Spinal cord (tissue), 10 donors: ENCODE results near the gene TAS2R41. TPM values are rescaled to one million over a fixed set of nuclear protein-coding genes. Genes with fewer than 3 reads are reported as not detected.

ENCODE experiments used
- DNase-seq, 6 donors: peaks; one replicate each; pipeline versions ENCODE4 v3.0.0 to v3.0.0-alpha.2; 2013 to 2015; ENCODE audit warnings: low spot score in 6 of 6, low read depth in 4 of 6
- H3K27ac ChIP-seq: one replicate; pipeline ENCODE4 v1.5.1; 2013; ENCODE audit warnings: low read depth, low read length, control low read depth
- H3K27me3 ChIP-seq: one replicate; pipeline ENCODE4 v1.6.1; 2013; ENCODE audit warnings: low read length; ENCODE audit not compliant: control insufficient read depth, insufficient read depth
- H3K36me3 ChIP-seq: one replicate; pipeline ENCODE4 v1.6.1; 2013; ENCODE audit warnings: low read length; ENCODE audit not compliant: control insufficient read depth, insufficient read depth
- H3K4me1 ChIP-seq: one replicate; pipeline ENCODE4 v1.6.1; 2013; ENCODE audit warnings: low read length; ENCODE audit not compliant: control insufficient read depth, insufficient read depth
- H3K4me3 ChIP-seq: one replicate; pipeline ENCODE4 v1.5.1; 2013; ENCODE audit warnings: low read depth, low read length, control low read depth
- H3K9me3 ChIP-seq: one replicate; pipeline ENCODE4 v1.6.1; 2013; ENCODE audit warnings: low read length; ENCODE audit not compliant: control insufficient read depth, insufficient read depth
- WGBS: methylation state at CpG from one replicate; pipeline ENCODE4 v1.1.5; 2013; ENCODE audit warnings: missing lambda C conversion rate; ENCODE audit not compliant: insufficient coverage; 5-methylcytosine and 5-hydroxymethylcytosine counted together
- polyA plus RNA-seq, 2 donors: library from polyadenylated mRNA; unstranded; fragments of 120-200 nt; gene quantifications; one replicate each; pipeline ENCODE4 v1.2.1, GENCODE V29; 2013; ENCODE audit not compliant: insufficient read length in 2 of 2
- total RNA-seq, 2 donors: library from RNA; depleted of rRNA in 1 of 2; stranded (reverse); fragments of 120-200 nt in 1 of 2; fragments of >200 nt in 1 of 2; gene quantifications; one replicate each; pipeline versions ENCODE4 v1.2.3 to v1.2.4, GENCODE V29; 2013 to 2014
- donor health status: healthy.

Gene TAS2R41
- total and polyA plus RNA-seq, 4 donors: not detected

- 85% methylated on average over 4 of the region's 8 CpGs for WGBS
- H3K27ac ChIP-seq: no peak overlapping the region
Observed at GRCh38 chr7:143499743-143500348, 22.2 kb downstream of the TAS2R41 start.

GRCh38 chr7:143503261-143503660 lies 25.6 kb downstream of the TAS2R41 start:
- Histone ChIP-seq H3K27ac (no peak overlapping the region), H3K4me1 (no peaks in the 10 kb centered on the region), H3K36me3 (no peaks in the 10 kb centered on the region), H3K27me3 (no peaks in the 10 kb centered on the region), H3K4me3 (no peak overlapping the region), H3K9me3 (no peaks in the 10 kb centered on the region)
- peak in 1 of 6 donors; percentile 58 for DNase-seq
- WGBS: no CpG with 5 or more reads among the region's 2 CpGs

More at GRCh38 chr7:143499743-143500348, 22.2 kb downstream of the TAS2R41 start:
- no peaks in the 10 kb centered on the region for H3K36me3 ChIP-seq
- H3K4me1 ChIP-seq: no peaks in the 10 kb centered on the region
- H3K9me3 ChIP-seq: no peaks in the 10 kb centered on the region
- no peak overlapping the region for H3K4me3 ChIP-seq
- H3K27me3 ChIP-seq: no peaks in the 10 kb centered on the region
- no peak for DNase-seq

GRCh38 chr7:143504215-143504936 lies 26.7 kb downstream of the TAS2R41 start:
- no peak for DNase-seq
- H3K36me3 ChIP-seq: no peaks in the 10 kb centered on the region
- H3K4me3 ChIP-seq: no peak overlapping the region
- no peaks in the 10 kb centered on the region for H3K27me3 ChIP-seq
- no peaks in the 10 kb centered on the region for H3K4me1 ChIP-seq
- H3K9me3 ChIP-seq: no peaks in the 10 kb centered on the region
- WGBS: 88% methylated on average over 5 of the region's 5 CpGs
- H3K27ac ChIP-seq: no peak overlapping the region

DNA sequence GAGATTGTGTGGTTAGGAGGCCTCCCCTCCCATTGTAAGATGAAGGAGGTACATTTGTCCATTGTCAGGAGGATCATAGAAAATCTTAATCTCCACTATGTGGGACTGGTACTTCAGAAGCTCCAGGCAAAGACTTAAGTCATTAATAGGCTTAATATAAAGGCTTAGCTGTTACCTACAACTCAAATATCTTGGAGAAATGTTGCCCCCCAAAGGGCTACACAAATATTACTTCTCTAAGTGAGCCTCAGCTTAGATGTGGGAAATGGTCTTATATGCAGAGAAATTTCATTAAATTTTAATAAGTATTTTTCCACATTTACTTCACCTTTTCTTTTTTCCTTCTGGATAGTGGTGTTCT lies 27.2 kb downstream of the TAS2R41 start:
- H3K27me3 ChIP-seq: no peaks in the 10 kb centered on the region
- H3K36me3 ChIP-seq: no peaks in the 10 kb centered on the region
- no peak overlapping the region for H3K27ac ChIP-seq
- DNase-seq: peak in 1 of 6 donors; percentile 22
- H3K4me1 ChIP-seq: no peaks in the 10 kb centered on the region
- H3K9me3 ChIP-seq: no peaks in the 10 kb centered on the region
- H3K4me3 ChIP-seq: no peak overlapping the region

- H3K27ac ChIP-seq: no peak overlapping the region
- DNase-seq: no peak
- H3K4me1 ChIP-seq: no peaks in the 10 kb centered on the region
- H3K4me3 ChIP-seq: no peak overlapping the region
- no peaks in the 10 kb centered on the region for H3K9me3 ChIP-seq
- no peaks in the 10 kb centered on the region for H3K36me3 ChIP-seq
- whole genome bisulfite sequencing: no CpG with 5 or more reads among the region's 2 CpGs
- no peaks in the 10 kb centered on the region for H3K27me3 ChIP-seq
Observed at GRCh38 chr7:143505838-143506237, 28.2 kb downstream of the TAS2R41 start.

DNA sequence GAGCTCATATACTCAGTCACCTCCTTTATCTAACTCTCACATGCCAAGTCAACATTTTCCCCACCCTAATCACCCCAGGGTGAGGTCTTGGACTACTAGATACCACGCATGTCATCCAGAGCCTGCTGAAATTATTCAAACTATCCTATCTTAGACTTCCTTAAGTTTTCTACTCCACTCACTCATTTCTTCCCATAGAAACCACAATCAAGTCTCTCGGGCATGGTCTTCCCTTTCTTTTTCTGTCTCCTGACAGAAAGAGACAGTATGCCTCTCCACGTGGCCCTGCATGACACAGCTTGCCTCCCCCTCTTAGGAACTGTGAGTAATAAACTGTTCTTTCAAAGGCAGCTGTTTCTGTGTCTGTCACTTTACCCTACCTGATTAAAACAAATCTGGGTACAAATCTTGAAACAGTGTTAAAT lies 29.4 kb downstream of the TAS2R41 start:
- Histone ChIP-seq H3K27ac (no peak overlapping the region), H3K9me3 (no peaks in the 10 kb centered on the region), H3K4me3 (no peak overlapping the region), H3K27me3 (no peaks in the 10 kb centered on the region), H3K4me1 (peaks cover 5% of the 10 kb centered on the region), H3K36me3 (no peaks in the 10 kb centered on the region)
- WGBS: 77% methylated on average over 2 of the region's 3 CpGs
- DNase-seq: no peak

- 83% methylated on average over 2 of the region's 5 CpGs for WGBS
- Histone ChIP-seq H3K27me3 (no peaks in the 10 kb centered on the region), H3K4me3 (no peak overlapping the region), H3K4me1 (peaks cover 5% of the 10 kb centered on the region), H3K9me3 (no peaks in the 10 kb centered on the region), H3K36me3 (no peaks in the 10 kb centered on the region), H3K27ac (no peak overlapping the region)
- no peak for DNase-seq
Observed at GRCh38 chr7:143507534-143508055, 29.9 kb downstream of the TAS2R41 start.

- no peak overlapping the region for H3K4me3 ChIP-seq
- no peaks in the 10 kb centered on the region for H3K27me3 ChIP-seq
- 65% methylated on average over 65 of the region's 65 CpGs for WGBS
- no peak overlapping the region for H3K27ac ChIP-seq
- DNase-seq: peak in 1 of 6 donors; percentile 26
- H3K36me3 ChIP-seq: no peaks in the 10 kb centered on the region
- no peaks in the 10 kb centered on the region for H3K9me3 ChIP-seq
- peaks cover 5% of the 10 kb centered on the region for H3K4me1 ChIP-seq
Observed at GRCh38 chr7:143510854-143511592, 33.4 kb downstream of the TAS2R41 start.

DNA sequence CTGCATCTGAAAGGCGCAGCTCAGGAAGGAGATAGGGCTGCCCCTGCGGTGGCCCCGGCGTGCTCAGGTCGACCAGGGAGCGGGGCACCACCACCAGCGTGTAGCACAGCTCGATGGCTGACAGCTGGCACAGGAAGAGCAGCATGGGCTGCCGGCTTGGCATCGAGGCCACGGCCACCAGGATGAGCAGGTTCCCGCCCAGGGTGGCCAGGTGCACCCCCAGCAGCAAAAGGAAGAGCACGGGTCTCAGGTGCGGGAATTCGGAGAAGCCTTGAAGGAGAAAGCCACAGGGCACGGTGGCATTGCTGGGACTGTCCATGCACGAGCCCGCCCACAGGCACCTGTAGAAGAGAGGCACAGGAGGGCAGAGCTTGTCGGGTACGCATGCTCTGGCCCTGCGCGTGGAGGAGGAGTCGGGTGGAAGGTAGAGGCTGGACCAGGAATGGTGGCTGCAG lies 33.9 kb downstream of the TAS2R41 start:
- Histone ChIP-seq H3K27ac (no peak overlapping the region), H3K9me3 (no peaks in the 10 kb centered on the region), H3K4me3 (no peak overlapping the region), H3K36me3 (no peaks in the 10 kb centered on the region), H3K27me3 (no peaks in the 10 kb centered on the region), H3K4me1 (peaks cover 5% of the 10 kb centered on the region)
- WGBS: 80% methylated on average over 20 of the region's 23 CpGs
- no peak for DNase-seq
